ELR (cell line): ENCODE results near the gene SDCCAG8.

Experiments
- DNase-seq: peaks from one replicate; pipeline ENCODE4 v3.0.0-alpha.2; 2015; ENCODE audit warnings: low read depth

Gene SDCCAG8

DNA sequence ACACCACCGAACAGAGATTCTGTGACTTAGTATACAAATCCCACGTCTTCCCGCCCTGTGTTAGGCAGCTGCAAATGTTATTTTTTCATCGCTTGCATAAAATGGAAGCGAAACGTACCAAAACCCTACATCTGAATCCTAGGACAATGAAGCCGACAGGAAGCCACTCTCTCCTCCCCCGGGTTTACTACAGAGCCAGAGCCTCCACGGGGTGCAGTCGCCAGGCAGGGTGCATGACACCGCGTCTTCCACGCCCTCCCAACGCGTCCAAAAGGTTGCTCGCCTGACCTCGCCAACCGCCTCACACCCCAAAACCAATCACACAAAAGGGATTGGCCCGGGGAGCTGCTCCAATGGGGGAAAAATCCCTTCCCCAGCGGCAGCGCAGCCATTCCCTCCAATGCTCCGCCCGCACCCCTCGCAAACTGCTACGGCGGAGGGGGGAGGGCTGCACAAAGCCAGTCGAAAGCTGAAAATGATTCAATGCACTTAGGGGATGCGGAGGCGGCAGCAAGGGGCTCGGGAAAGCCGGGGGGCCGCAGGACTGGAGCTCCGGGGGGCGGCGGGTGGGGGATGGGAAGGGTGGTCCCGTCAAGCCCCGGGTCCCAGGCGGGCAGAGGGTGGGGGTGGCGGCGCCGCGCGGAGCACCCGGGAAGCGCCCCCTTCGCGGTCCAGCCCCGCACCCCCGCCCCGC, 1.5 kb upstream of the SDCCAG8 start:
- peak; percentile 85 for DNase-seq

DNA sequence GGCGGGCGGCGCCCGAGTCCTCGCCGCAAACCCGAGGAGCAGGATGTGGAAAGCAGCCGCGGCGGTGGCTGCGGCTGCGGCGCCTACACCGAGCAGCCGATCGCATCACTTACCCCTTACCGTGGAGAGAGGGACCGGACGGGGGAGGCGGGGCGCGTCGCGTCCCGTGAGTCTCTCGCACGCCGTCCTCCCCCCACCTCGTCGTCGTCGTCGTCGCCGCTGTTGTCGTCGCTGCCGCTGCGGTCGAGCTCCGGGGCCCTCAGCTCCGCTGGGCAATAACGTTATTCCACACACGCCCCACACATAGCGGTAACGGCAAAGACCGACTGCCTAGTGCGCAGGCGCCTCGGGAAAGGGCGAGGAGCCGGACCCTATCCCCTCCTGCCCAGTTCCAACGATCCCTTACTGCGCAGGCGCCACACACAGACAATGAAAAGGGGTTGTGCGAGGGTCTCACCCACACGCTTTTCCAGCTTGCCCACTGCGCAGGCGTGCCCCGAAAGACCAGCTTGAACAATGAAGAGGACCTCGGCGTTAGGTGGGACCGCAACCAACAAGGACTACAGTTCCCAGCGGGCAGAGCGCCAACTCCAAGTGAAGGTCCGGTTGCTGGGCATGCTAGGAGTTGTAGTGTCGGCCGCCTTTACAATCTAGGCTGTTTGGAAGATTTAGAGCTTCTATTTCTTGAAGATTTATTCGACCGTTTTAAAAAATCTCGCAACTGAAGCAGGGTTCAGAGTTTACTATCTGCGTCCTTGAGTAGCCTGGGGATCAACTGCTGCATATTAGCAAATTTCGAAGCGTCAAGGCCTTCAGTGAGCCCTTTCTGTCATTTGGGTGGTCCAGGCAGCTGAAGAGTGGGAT, 682 bp upstream of the SDCCAG8 start, which contains the start of gene CEP170:
CEP170 (minus strand) TSS at position 355 of the 864 bp plus-strand sequence. CDS start 30,001 bp downstream, outside the sequence.
- DNase-seq = peak; percentile 94

DNA sequence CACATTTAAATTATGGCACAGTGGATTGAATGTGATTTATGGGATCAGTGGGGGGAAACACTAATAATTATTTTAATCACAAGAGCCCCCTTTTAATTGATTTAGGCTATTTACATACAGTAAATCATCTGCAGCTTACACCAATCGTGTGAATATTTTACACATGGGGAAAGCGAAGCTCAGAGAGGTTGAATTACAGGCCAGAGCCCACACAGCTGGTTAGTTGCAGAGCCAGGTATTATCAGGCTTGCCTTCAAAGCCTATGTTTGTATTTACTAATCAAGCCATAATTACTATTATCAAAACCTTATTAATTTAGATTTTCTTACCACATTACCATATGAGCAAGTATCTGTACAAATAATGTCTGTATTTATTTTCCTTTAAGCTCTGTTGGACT, 749 bp downstream of the SDCCAG8 start:
- no peak for DNase-seq

DNA sequence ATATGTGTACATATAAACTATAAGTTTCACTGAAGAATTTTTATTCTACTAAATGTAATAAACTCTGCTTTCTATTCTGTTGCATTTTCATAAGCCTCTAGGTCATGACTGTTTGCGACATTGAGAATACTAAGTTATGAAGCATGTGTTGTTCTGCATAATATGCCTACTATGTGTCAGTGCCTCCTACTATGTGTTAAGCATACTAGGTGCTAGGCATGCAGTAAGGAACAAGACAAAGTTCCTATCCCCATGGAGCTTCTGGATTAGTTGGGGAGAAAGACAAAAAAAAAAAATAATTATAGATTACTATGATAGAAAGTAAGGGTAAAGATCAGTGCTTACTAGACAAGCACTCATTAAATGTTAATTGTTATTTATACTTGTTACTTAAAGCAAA, 1.3 kb downstream of the SDCCAG8 start:
- DNase-seq = no peak

DNA sequence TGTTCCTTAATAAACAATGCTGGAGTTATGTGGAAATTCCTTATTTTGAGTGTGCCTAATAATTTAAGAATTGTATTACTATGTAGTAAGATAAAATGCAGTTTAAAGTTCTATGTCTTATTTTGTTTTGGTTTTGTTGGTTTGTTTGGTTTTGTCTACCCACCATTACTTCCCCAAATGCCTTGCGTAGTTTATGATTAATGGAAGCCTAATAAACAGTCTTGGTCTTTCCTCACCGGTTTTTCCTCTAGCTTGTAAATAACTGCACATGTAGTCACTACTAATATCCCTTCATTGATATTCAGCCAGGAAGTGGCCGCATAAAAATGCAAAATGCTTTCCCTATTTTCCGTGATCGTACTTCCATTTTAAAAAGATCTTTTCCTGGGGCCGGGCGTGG, 2.9 kb downstream of the SDCCAG8 start:
- no peak for DNase-seq

DNA sequence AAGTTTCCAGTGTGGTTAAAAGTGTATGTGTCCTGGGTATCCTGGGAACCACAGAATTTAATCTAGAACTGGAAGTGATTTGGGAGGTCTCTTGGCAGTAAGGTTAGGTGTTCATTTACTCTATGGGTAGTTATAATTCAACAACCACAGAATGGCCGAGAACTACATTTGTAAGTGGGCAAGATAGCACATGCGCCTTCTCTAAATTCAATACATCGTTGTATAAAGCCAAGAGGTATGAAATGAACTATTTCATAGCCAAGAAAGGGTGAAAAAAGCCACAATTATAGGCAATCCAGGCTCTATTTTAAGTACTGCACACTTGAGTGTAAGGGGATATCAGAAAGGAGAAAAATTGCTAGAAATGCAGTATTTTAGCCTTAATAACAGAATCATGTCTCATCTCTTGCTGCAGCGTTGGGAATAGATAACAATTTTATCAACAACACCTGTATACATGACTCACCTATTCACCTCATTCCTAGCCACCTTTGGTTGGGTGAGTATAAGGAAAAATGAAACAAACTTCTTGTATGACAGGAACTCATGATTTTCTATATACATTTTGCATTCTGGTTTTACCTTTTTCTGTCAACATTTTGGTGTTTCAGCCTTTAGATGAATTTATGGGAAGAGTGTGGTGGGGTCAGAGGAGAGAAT, 4.5 kb downstream of the SDCCAG8 start:
- DNase-seq = no peak

DNA sequence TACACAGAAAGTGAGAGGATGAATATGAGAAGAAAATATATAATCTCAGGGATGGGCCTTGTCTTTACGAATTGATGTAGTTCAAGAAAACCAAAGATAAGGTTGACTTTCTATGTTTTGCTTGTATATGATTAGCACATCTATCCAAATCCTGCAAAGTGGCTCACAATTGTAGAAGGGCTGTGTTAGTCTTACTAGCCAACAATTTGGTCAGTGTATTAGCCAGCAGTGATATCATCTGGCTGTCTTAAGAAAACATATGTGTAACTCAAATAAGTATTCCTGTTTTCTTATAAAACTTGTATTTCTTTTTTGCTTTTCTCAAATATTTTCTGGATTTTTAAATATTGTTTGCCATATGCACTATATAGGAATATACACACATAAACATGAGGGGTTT, 5.5 kb downstream of the SDCCAG8 start:
- DNase-seq = no peak

DNA sequence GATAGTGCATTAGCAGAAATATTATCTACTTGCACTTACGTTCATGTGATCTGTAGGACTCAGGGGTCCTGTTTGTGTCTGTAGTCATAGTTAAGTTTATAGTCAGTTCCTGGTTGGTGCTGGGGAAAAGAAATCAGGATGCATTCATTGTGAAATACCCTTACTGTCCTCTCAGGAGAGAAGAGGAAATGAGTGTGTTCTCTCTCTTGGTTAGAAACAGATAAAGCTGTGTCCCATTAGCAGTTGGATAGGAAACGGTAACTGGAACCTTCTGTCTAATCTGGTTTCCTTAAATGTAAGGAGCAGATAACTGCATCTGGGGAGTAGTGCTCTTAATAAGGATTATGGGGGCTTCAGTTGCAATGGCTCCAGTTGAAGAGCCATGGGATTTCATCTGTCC, 8.9 kb downstream of the SDCCAG8 start:
- DNase-seq = peak; percentile 91

DNA sequence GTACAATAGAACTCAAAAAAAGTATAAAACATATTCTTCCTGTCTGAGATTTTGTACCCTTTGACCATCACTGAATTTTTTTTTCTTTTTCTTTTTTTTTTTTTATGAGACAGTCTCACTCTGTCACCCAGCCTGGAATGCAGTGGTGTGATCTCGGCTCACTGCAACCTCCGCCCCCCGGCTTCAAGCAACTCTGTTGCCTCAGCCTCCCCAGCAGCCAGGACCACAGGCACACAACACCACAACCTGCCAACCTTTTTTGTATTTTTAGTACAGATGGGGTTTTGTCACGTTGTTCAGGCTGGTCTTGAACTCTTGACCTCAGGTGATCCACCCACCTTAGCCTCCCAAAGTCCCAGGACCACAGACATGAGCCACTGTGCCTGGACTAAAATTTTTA, 10.4 kb downstream of the SDCCAG8 start:
- DNase-seq = no peak

DNA sequence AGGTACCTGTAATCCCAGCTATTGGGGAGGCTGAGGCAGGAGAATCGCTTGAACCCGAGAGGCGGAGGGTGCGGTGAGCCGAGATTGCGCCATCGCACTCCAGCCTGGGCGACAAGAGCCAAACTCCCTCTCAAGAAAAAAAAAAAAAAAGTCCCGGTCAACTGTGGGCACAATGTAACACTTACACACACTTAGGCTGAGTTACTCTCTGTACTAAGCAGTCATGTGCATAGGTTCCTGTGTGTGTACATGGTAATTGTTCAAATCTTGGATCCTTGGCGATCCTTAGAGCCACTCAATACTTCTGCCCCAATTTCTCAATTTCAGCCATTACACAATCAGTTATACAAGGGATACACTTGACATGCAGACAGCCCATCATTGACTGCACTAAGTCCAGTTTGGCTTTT, 11.6 kb downstream of the SDCCAG8 start:
- DNase-seq = no peak

DNA sequence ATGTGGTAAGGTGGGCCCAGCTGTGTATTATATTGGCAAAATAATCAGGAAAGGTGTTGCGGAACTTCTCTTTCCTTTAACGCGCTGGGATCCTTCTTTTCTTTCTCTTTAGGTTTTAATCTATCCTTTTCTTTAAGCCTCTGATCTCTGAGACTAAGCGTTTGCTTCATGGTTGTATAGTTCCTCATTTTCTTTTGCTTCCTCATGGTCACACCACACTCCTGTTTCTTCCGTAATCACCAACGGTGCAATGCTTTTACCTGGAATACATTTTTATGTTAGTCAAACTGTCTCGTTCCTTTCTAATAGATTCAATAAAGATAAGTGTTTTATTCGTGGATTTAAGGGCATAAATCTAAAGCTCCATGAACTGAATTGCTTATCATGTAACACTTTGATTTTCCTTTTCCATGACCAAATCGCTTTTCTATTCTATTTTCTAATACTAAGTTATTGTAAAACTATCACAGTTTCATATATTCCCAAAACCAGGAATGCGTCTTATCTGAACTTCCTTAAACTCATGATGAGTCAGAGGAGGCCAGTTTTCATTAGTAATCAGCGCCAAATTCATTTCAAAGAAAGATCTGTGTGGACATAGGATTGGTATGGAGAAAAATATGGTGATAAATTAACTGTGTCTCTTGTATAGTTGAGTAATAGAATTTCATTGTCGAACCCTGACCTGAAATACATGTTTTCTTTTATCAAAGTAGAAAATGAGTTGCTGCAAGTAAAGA, 12.2 kb downstream of the SDCCAG8 start:
- DNase-seq = peak; percentile 94

DNA sequence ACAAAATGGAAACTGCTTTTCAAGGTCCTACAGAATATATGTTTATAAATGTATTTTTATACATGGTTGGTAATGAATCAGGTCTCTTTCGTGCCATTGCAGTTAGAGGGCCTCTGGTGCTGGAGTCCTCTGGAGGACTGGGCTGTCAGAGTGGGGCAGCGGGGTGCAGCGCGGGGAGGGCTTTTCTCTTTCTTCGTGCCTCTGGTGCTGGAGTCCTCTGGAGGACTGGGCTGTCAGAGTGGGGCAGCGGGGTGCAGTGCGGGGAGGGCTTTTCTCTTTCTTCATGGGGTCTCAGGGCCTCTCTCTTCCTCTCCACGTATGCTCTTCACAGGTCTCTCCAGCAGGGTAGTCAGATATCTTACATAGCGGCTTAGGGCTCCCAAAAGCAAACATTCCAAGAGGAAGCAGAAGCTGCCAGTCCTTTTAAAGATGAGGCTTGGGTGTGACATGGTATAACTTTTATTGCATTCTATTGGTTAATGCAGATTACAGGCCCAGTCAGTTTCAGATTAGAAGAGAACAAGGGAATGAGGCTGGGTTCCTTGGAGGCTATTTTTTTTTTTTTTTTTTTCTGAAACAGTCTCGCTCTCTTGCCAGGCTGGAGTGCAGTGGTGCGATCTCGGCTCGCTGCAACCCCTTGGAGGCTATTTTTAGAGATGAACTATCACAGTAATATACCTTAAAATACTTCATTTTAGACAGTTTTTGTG, 13.1 kb downstream of the SDCCAG8 start:
- no peak for DNase-seq

DNA sequence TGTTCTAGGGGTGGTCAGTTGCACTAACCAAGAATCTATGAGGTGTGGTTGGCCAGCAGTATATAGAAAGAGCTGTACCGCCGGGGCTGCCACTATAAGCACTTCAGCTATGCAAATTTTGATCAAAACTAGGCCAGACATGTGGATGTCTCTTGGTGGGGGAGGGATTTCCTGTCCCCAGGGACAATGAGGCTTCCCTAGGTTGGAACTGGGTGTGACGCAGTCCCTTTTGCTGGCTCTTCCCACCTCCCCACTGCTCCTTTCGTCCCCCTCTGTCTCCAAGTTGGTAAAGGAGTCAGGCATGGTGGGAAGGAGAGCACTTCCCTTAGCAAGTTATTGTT, 13.6 kb downstream of the SDCCAG8 start:
- no peak for DNase-seq

DNA sequence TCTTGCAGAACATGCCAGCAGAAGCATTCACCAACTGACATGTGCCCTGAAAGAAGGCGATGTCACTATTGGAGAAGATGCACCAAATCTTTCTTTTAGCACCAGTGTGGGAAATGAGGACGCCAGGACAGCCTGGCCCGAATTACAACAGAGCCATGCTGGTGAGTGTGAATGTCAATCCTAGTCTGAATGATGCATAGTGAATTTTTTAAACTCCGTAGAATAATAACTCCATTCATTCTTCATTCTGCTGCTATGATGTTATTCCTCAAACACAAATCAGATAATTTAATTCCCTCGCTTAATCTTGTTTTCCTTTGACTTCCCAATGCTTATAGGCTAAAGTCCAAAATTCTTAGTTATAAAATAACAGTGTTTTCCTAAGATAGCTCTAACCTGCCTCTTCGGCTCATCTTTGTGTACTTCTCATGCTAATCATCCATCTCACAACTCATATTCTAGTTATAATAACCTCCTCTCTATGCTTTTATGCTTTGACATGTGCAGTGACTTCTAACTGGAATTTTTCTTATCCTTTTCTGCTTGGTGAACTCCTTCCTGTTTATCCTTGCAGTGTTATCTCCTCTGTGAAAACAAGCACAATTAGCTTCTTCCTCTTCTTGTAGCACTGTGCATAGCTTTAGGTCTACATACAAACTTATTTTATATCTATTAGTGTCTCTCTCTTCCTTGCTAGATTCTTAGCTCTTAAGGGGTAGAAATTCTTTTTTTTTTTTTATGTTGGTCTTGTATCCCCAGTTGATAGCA, 14.4 kb downstream of the SDCCAG8 start:
- no peak for DNase-seq

DNA sequence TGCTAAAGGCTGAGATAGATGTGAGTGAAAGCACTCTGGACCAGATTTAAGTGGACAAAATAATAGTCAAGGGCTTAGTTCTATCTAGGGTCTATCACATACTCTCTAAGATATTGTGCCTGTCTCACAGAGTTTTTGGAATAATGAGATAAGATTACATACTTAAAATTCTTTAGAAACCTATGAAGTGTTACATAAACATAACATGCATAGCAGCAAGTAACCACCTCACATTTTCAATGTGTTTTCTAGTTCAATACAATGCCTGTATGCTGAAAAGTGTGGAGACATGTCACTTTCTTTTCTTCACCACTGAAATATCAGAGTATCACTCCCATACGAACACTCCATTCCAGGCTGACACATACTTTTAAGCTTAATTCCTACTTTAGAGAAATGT, 16.2 kb downstream of the SDCCAG8 start:
- no peak for DNase-seq

DNA sequence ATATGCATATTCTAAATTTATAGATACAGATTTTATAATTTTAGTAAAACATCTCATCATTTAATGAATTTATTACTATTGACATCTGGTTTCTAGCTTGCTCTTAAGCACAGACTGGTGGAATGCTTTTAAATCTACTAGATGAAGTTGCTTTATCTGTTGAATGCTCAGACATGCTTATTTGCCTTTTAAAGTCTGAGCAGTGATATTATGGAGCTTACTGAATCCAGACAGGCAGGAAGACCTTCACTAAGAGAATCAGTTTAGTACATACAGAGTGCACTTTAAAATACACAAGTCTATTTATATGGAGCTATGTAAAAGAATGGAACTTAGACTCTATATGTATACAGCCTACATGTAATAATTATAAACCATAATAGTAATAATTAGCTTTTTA, 16.6 kb downstream of the SDCCAG8 start:
- DNase-seq = no peak

DNA sequence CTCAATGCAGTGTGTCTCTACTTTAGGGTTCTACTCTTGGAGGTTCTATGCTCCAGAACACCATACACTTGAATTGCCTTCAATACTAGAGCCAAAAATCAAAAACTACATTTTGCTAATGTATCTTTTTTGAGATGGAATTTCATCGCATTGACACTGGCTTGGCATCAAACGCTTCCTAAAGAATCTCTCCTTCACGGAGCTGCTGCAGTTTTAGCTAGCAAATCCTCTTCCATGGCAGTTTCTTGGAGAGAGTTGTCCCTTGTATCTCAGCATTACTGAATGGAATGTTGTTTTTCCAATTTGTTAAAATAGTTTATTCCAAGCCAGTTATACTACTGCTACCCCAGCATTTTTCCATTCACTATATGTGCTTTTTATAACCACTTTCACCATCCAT, 17.7 kb downstream of the SDCCAG8 start:
- no peak for DNase-seq

DNA sequence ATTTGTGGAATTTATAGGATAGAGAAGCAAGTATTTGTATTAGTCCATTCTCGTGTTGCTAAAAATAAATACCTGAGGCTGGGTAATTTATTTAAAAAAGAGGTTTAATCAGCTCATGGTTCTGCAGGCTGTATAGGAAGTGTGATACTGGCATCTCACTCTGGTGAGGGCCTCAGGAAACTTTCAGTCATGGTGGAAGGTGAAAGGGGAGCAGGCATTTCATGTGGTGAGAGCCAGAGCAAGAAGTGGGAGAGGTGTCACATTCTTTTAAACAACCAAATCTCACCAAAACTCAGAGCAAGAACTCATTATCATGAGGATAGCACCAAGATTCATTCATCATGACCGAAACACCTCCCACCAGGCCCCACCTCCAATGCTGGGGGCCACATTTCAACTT, 18.1 kb downstream of the SDCCAG8 start:
- DNase-seq = no peak

DNA sequence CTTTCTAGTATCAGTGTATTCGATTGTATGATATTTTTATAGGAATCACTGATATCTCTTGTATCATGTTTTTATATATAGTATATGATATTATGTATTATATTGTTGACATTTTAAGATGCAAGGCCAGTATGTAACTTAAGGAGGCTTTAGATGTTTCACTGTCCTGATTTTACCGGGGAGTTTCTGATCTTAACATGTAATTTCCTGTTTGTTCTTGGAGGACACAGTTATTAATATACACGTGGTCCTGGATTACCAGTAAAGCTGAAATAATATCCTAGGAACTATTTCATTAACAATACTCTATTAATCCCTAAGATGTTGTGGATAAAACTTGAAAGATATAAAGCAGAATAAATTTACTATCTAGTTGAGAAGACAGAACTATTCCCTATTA, 19.5 kb downstream of the SDCCAG8 start:
- no peak for DNase-seq

DNA sequence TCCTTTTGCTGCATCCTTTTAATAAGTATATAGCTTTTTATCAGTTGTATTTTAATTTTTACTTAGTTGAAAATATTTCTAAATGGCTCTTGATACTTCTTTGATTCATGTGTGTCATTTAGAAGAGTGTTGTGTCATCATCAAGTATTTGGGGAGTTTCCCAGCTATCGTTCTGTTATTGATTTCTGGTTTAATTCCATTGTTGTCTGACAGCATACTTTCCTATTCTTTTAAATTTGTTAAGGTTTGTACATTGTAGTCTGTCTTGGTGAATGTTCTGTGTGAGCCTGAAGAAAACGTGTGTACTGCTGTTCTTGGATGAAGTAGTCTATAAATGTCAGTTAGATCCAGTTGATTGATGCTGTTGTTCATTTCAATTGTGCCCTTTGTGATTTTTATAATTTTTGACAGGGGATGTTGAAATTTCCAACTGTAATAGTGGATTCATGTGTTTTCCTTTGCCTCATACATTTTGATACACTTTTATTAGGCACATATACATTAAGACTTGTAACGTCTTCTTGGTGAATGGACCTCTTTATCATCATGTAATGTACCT, 24.8 kb downstream of the SDCCAG8 start:
- peak; percentile 20 for DNase-seq

DNA sequence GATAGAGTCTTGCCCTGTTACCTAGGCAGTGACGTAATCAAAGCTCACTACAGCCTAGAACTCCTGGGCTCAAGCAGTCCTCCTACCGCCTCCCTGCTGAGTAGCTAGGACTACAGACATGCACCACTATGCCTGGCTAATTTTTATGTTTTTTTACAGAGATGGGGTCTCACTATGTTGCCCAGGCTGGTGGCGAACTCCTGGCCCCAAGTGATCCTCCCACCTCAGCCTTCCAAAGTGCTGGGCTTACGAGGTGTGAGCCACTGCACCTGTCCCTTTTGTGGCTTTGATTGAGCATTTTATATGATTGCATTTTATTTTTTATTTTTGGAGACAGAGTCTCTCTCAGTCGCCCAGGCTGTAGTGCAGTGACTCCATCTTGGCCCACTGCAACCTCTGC, 25.8 kb downstream of the SDCCAG8 start:
- DNase-seq = no peak
